H54 (cell line): Measurements from ENCODE around the gene NPAS3.

Experiments used
- DNase-seq: peaks from one replicate; pipeline ENCODE4 v3.0.0; 2011; ENCODE audit warnings: low spot score, mixed read lengths; ENCODE audit not compliant: insufficient read length
- FAIRE-seq: peaks from 3 replicates; lab custom pipeline; 2011; peaks lifted over from hg19 to GRCh38; lab: Jason Lieb, UNC
- POLR2A ChIP-seq: IDR thresholded peaks from 2 replicates; pipeline ENCODE4 v1.6.1; 2011; ENCODE audit warnings: low read depth, mild to moderate bottlenecking, low read length

NPAS3 gene

DNA sequence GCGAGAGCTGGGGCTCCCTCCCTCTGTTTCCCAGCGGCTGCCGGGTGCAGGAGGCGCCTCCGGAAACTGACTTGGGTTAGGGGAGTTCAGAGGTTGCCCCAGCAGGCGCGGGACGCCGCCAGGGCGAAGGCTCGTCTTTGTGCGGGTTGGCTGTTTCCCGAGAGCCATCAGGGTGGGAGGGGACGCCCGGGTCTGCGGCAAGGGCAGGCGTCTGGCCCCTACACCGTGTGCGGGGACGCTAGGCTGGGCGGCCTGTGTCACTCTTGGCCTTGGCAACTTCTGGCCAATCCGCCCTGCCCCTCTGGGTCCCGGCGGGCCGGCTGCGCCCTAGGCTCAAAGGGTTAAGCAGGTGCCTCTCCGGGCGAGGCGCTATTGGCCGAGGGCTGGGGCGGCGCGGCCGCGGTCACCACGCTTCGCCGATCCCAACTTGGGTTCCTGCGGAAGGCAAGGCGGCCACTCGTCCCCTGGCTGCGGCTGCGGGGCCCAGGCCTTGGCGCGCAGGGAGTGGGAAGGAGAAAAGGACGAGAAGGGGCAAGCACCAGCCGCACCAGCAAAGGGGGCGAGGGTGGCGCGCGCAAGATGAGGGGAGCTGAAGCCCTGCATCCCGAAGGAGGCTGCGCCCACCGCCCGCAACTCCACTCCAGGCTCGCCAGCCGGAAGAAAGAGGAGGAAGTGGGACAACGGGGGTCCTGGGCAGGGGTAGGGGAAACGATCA, 5.6 kb upstream of the NPAS3 start:
- DNase-seq = no peak
- no peak for FAIRE-seq
- no peak for TF ChIP-seq POLR2A

DNA sequence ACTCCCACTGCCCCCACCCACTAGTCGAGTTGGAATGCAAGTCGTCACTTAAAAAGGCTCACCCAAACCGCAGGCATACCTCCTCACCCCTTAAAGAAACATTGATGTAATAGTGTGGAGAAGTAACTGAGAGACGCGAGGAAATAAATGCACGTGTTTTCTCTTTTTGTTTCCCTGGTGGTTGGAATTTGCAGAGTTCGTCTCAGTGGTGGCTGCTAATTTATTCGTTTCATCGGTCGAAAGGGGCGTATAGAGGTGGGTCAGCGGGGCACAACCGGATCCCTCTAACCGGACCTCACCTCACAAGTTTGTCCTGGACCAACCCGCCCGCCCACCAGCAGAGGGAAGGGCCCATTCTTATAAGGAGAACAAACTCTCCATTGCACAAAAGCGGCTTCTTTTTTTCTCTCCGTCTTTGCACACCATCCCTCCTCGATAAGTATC, 5.0 kb upstream of the NPAS3 start:
- FAIRE-seq (no peak), DNase-seq (no peak)
- TF ChIP-seq POLR2A = no peak

DNA sequence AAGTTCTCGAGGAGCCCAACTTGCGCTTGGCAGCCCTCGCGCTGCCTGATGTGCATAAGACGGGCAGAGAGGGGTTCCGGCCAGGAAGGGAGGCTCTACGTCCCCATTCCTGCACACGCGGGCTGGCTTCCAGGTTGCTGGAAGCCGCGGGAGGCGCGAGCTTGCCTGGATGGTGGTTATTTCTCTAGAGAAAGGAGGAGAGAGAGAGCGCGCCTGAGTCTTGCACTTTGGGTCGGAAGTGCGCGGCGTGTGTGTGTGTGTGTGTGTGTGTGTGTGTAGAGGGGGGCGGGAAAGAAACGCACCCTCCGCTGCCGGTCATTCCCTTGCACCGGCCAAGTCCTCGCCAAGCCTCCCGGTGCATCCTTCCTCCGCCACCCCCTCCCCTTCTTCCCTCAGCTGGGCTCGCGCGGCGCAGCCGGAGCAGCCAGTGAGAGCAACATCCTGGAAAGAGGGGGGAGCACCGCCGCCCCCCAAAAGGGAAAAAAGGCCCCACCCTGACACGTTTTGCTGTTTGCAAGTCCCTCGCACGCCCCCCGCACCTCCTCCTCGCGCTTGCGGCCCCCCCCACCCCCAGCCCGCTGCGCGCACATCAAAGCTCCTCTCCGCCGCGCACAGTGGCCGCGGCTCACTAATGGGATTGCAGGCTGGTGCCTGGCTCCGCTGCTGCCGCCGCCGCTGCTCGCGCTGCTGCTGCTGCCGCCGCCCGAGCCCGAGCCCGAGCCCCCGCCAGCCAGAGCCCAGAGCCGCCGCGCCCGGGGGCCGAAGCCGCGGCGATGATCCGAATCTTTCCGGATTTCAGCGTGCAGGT, 4.4 kb upstream of the NPAS3 start:
- no peak for TF ChIP-seq POLR2A
- DNase-seq (peak; percentile 81), FAIRE-seq (no peak)

DNA sequence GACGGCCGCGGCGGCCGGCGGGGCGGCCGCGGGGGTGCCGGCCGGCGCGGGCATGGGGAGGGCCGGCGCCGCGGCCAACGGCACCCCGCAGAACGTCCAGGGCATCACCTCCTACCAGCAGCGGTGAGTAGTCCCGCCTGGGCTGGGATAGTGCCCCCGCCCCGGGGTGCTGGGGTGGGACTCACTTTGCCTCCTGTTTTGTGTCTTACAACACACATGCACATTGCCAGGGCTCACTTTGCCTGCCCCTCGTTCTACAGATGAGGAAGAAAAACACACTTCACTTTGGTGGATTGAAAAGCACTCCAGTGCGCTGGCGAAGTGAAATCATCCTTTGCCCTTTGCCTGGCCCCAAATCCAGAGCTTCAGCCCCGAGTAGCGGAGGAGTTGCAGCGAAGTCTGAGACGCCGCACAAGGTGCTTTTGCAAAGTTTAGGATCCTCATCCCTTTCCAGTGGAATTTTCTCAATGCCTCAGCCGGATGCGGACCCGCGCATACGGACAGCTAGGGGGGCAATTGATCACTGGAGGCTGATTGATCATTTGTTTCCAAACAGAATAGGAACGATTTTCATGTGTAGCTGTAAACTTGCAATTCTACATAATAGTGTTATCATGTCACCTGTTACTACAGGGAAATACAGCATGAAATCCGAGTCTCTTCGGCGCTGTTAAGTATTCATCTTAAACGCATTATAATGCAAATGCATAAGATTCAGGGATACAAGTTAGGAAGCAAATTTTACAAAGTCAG, 3.6 kb upstream of the NPAS3 start:
- DNase-seq = no peak
- TF ChIP-seq POLR2A = no peak
- FAIRE-seq = peak; percentile 52

DNA sequence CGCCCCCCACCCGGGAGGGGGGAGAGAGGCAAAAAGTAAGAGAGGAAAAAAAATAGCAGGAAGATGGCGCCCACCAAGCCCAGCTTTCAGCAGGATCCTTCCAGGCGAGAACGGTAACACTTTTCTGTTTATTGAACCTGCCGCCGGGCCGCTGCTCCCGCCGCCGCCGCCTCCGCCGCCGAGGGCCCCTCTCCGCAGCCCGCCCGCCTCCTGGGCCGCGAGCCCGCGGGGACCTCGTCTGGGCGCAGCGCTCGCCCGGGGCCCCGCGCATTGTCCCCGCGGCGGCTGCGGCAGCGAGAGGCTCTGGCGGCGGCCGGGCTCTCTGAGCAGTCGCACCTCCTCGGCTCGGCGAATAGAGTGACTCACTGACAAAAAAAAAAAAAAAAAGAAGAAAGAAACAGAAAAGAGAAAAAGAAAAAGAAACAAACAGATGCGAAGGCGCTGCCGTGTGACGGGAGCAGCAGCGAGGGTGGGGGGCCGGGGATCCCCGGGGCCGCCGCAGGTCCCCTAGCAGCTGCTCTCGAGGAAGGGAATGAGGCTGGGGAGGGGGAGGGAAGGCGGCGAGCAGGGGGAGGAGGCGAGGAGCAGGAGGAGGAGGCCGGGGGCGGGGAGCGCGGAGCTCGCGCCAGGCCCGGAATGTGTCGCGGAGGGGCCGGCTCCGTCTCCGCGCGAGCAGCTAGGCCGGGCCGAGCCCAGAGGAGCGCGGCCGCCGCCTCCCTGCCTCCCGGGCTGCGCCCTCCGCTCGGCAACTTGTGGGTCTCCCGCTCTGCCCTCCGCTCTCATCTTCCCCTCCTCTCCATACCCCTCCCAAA, 781 bp downstream of the NPAS3 start:
- DNase-seq (peak; percentile 88), FAIRE-seq (peak; percentile 41)
- peak; percentile 52; the same call in 1 of the 2 replicates for TF ChIP-seq POLR2A

DNA sequence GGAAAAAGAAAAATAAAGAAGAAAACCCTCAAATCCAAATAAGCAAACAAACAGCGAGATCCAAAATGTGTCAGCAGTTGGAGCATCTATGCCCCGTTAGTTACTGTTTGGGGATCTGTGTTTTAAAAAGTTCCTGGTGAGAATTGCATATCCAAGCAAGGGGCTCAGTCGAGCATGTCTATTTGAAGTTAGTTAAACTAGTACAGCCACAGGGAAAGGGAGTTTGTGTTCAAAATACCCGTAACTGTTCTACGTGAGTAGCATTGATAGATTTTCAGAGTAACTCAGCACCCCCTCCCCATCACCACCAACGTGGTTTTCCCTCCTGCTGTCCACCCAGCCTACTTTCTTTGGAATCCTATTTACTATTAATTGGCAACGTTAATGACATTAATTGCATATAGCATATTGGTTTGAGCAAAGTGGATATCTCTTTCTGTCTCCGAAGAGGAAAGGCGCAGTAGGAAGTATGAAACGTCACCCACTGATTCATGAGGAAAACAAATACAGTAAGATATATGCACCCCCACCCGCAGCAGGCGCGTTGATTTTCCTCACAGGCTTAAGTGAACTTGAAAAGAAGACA, 1.5 kb downstream of the NPAS3 start:
- DNase-seq (peak; percentile 66), FAIRE-seq (peak; percentile 96)
- no peak for TF ChIP-seq POLR2A

DNA sequence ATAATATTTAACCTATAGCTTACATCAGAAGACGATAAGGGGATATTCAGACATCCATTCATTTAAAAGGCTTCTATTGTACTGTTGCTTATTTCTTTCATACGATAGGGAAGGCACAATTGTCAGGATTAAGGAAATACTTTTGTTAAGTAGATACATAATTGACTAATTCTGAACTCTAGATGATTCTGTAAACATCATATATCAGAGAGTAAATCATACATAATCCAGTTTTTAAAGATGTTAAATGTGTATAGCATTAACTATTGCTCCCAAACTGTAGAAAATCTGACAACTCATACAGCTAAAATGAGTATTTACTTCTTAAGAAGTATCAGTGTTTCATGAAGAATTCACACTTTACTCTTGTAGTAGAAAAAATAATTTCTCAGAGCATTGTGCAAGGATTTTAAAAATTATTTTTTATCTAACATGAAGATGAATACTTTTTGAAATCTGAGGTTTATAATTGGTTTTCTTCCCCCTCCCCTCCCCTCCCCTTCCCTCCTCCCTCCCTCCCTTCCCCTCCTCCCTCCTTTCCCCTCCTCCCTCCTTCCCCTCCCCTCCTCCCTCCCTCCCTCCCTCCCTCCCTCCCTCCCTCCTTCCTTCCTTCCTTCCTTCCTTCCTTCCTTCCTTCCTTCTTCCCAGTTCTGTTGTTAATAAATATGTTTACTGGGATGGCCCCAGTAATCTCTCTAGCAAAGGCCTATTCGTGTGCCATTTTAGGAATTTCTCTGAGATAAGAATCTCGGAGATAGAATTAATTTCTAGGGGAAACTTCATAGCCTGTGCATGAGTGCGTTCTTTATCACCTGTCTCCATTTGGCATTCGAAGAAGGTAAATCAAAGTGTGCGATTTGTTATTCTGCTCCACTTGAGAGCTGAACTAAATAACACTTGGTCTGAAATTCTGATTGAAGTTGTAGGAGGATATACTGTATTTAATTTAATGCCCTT, 2.3 kb downstream of the NPAS3 start:
- TF ChIP-seq POLR2A = no peak
- FAIRE-seq (no peak), DNase-seq (no peak)

DNA sequence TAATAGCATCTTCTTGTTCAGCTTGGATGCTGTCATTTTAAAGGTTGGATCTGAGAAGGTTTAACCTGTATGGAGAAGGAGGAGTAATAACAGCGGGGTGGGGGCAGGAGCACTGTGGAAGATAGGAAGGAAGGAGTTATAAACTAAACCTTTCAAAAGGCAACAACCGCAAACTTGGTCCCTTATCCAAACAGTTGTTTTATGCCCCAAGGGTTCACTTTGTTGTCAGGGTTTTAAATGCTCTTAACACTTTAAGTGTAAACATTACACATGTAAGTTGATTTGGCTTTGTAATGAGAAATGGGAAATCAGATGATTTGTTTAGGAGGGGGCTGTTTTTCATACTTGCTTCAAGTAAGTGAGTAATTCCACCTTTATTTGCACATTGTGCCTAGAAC, 3.0 kb downstream of the NPAS3 start:
- FAIRE-seq = peak; percentile 23
- TF ChIP-seq POLR2A = no peak

DNA sequence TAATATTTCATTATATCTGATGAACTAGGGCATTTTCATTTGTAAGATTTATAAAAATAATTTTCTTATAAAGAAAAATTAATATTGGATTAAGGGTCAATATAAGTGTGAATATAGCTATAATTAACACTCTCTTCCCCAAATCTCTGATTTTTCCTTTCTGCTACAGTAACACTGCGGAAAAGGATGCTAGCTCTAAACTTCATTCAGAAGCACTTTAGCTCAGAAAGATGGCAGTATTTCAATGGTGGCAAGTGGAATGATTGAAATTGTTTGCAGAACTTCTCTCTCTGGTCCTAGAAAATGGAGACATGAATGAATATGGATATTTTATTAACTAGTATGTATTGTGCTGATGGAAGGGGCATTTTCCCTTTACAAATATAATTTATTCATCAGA, 8.4 kb downstream of the NPAS3 start:
- no peak for TF ChIP-seq POLR2A
- DNase-seq (no peak), FAIRE-seq (no peak)

More for the DNA sequence above, 3.0 kb downstream of the NPAS3 start:
- DNase-seq = no peak

DNA sequence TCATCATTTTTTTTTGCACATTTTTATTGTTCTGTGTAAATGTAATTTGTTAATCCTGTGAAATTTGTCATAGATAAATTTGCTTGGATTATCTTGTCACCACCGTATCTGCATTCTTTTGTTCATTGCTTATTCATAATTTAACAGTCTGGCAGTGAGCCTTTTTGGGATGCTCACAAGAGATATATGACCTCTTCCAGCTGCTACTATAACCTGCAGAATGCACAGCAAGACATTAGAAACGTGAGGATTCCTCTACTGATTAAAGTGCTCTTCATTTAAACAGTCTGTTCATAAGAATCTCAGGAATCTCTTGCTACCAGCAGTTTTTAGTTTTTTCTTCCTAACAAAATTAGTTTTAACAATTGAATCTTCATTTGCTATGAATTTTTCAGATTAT, 9.1 kb downstream of the NPAS3 start:
- peak; percentile 75 for FAIRE-seq
- no peak for DNase-seq
- no peak for TF ChIP-seq POLR2A

DNA sequence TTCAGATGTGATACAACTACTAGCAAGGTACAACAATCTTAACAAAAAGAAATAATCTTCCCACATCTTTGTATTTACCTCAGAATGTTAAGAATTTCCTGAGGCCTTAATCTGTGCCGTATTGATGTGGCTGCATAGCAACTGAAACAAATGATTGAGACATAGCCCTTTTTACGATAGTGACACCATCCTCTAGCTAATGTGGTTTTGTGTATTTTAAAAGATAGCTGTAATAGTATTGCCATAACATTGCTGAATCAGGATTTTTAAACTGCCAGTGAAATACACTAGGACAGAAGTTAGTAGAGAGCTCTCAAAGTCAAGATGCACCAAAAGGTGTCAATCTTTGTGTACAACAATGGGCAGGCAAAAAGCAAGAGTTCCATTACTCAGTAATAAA, 11.9 kb downstream of the NPAS3 start:
- FAIRE-seq (peak; percentile 89), DNase-seq (no peak)
- no peak for TF ChIP-seq POLR2A

DNA sequence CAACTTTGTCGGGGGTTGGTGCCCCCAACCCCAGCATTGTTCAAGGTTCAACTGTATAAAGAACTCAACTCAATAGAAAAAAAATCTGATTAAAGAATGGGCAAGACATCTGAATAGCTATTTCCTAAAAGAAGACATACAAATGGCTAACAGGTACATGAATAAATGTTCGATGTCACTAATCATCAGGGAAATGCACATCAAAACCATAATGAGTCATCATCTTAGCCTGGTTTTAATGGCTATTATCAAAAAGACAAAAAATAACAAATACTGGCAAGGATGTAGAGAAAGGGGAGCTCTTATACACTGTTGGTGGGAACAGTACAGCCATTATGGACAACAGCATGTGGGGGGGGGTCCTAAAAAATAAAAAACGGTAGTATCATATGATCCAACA, 28.7 kb downstream of the NPAS3 start:
- FAIRE-seq (no peak), DNase-seq (no peak)
- TF ChIP-seq POLR2A = no peak
